Hindlimb muscle (tissue), 1 donor: ENCODE results near the gene TFCP2. TPM values are rescaled to one million over a fixed set of nuclear protein-coding genes. Genes with fewer than 3 reads are reported as not detected.
A peak's percentile ranks its signal among the peaks of the same experiment; 100 is the strongest.
"Not testable (repeated sequence)": the region's sequence is repeated elsewhere in the genome, so short reads cannot be mapped to it uniquely, and the experiment has no call there.

Experiments used
- DNase-seq: peaks from one replicate; pipeline ENCODE4 v3.0.0-alpha.2; 2013
- polyA plus RNA-seq: library from polyadenylated mRNA; unstranded; fragments of 120-200 nt; gene quantifications from one replicate; pipeline ENCODE4 v1.2.1, GENCODE V29; 2013; ENCODE audit not compliant: insufficient read length

The TFCP2 gene
- polyA plus RNA-seq, 1 donor: 41.5 TPM

- DNase-seq: no peak
Measured at GRCh38 chr12:51080136-51080535, 92.8 kb downstream of the TFCP2 start.

GRCh38 chr12:51078866-51079265, 94.1 kb downstream of the TFCP2 start:
- DNase-seq: not testable (repeated sequence)

GRCh38 chr12:51078346-51078745, 94.6 kb downstream of the TFCP2 start:
- not testable (repeated sequence) for DNase-seq

GRCh38 chr12:51077930-51078329, 95.0 kb downstream of the TFCP2 start:
- DNase-seq: no peak

- DNase-seq: no peak
Measured at GRCh38 chr12:51076236-51076930, 96.6 kb downstream of the TFCP2 start.

- no peak for DNase-seq
Measured at GRCh38 chr12:51075390-51075789, 97.5 kb downstream of the TFCP2 start.

GRCh38 chr12:51071663-51072062, 101.3 kb downstream of the TFCP2 start:
- no peak for DNase-seq

- DNase-seq: no peak
Measured at GRCh38 chr12:51070004-51070403, 102.9 kb downstream of the TFCP2 start.

GRCh38 chr12:51067771-51068170, 105.2 kb downstream of the TFCP2 start:
- DNase-seq: no peak

- DNase-seq: no peak
Measured at GRCh38 chr12:51067229-51067628, 105.7 kb downstream of the TFCP2 start.

GRCh38 chr12:51065530-51065929, 107.4 kb downstream of the TFCP2 start:
- DNase-seq: no peak

- DNase-seq: no peak
Measured at GRCh38 chr12:51062631-51063397, 110.1 kb downstream of the TFCP2 start.

- no peak for DNase-seq
Measured at GRCh38 chr12:51059086-51059485, 113.8 kb downstream of the TFCP2 start.

GRCh38 chr12:51056242-51056641, 116.7 kb downstream of the TFCP2 start:
- no peak for DNase-seq

- no peak for DNase-seq
Measured at GRCh38 chr12:51055060-51055459, 117.9 kb downstream of the TFCP2 start.

- no peak for DNase-seq
Measured at GRCh38 chr12:51051787-51052186, 121.1 kb downstream of the TFCP2 start.

- DNase-seq: no peak
Measured at GRCh38 chr12:51049525-51049924, 123.4 kb downstream of the TFCP2 start.

- no peak for DNase-seq
Measured at GRCh38 chr12:51048661-51049251, 124.2 kb downstream of the TFCP2 start.

GRCh38 chr12:51047655-51048540, 125.0 kb downstream of the TFCP2 start, which contains the start of gene LETMD1:
Gene LETMD1, plus strand, starts transcription at chr12:51048327. Its CDS starts 30 bp downstream, at chr12:51048357.
- peak; percentile 97 for DNase-seq
